HG02870 (cell line): ENCODE data around the gene GPR153.

Source experiments
- ATAC-seq: cut with Tn5 transposase; IDR thresholded peaks from one replicate; pipeline ENCODE4 v1.9.1; 2021; ENCODE audit warnings: mild to moderate bottlenecking, moderate library complexity; ENCODE audit not compliant: unreplicated experiment

The GPR153 gene

DNA sequence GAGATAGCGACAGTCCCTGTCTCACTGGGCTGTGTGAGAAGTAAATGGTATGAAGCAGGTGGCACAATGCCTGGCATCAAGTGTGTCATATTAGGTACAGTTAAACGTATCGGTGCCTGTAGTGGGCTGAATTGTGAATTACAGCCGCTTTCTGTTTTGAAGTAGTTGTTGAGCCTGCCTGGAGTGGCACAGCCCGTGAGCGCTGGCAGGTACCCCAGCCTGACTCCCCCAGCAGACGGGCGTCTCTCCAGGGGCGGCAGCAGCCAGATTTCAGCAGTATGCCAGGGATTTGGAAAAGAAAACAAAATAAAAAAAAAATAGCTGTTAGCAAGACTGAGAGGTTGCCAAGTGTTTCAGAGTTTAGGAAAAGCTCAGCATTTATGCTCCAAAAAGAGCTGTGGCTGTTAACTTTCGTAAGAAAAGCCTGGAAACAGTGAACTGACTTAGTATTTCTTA is 26.6 kb upstream of the GPR153 start:
- ATAC-seq = no peak

DNA sequence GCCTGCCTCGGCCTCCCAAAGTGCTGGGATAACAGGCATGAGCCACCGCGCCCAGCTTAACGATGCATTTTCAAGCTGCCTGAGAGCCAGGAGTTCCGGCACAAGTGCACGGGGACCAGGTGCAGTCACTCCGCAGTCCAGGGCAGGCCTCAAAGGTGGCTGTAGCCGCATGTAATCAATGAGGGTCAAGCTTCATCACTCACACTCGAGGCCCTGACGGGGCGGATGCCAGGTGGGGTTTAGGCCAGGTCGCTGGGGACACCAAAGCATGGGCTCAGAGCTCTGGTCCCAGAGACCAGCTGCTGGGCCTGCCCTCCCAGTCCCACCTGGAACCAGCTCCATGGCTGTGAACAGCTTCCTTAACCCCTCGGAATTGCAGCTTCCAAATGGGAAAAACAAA is 26.1 kb upstream of the GPR153 start:
- ATAC-seq = no peak

DNA sequence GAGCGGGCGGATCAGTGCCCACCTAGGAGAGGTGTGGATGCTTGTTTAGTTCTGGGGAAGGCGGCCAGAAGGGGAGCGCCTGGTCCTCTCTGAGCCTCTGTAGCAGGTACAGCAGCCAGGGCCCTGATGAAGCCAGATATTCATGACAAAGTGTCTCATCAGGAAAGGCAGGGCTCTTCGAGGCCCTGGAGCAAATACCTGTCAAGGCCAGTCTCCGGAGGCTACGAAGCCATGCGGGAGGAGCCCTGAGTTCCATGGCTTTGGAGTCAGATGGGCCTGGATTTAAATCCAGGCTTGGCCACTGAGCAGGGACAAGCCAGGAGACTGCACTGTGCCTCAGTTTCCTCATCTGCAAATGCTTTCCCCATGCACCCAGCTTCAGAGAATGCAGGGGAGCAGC is 25.4 kb upstream of the GPR153 start:
- no peak for ATAC-seq

- no peak for ATAC-seq
These were observed 24.4 kb upstream of the GPR153 start for GRCh38 chr1:6285336-6285735.

- ATAC-seq = no peak
These were observed 21.8 kb upstream of the GPR153 start for GRCh38 chr1:6282577-6283270.

DNA sequence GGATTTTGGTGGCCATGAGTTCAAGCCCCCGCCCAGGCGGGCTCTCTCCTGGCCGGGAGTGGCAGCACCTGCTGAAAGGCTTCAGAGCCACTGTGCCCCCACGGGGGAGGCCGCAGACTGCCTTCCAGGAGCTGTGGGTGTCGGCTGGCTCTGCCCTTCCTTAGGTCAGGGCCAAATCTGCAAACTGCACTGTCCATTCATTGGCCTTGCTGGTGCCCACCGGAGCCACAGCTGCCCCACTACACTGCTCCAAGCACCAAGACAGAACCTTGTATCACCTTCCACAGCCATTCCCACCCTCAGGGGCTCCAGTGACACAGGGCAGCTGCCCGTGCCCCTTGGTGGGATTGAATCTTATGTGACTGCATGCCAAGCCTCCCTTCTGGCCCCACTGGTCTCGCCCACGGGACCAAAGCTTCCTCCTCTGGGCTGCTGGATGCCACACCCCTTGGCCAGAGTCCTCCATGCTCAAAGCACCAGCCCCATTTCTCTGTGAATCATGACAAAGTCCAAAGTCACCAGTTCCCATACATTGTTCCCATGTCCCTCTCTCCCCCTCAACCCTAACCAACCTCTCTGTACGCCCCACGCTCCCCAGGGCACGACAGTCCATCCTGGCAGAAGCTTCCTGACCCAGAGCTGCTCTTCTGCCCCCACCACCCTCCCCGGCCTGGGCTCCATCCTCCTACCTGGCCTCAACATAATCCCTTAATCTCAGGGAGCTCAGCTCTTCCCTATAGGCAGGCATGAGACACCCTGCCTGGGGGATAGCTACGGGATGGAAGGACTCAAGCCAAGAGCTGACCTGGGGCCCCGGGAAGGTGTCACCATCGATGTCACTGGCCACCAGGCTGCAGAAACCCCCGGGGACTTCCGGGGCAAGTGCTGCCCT is 20.9 kb upstream of the GPR153 start:
- no peak for ATAC-seq

GRCh38 chr1:6280761-6281451 is 20.0 kb upstream of the GPR153 start:
- ATAC-seq = no peak

GRCh38 chr1:6279613-6280383 is 18.9 kb upstream of the GPR153 start:
- ATAC-seq = no peak

DNA sequence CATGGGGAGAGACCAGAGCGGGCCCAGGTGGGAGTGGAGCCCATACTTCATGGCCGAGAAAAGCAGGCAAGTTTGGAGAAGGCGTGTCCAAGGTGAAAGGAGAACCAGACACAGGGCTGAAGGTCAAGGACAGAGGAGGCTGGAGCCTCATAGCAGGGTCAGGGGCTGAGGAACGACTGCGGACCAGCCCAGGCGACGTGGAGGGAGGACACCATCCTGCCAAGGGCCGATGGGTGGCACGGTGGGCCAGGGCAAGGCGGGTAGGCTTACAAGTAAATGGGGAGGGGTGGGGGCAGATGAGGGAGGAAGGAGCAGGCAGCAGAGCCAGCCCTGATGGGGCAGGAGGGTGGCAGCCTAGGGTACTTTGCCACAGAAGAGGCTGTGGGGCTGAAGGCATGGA is 18.2 kb upstream of the GPR153 start:
- no peak for ATAC-seq

DNA sequence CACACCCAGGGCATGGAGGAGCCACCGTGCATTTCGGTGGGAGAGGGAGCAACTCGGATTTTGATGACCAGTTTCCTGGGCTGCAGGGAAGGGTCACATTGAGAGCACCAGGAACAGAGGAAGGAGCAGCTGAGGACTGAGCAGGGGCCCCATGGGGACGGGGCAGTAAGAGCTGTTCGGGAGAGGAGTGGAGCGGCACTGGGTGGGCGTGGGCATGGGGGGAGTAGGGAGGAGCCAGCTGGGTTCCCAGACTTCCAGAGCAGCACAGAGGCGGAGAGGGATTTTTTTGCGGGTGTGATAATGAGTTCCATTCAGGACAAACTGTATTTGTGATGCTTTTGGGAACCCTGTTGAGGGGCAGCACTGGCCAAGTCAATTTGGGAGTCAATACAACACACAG is 17.4 kb upstream of the GPR153 start:
- no peak for ATAC-seq

DNA sequence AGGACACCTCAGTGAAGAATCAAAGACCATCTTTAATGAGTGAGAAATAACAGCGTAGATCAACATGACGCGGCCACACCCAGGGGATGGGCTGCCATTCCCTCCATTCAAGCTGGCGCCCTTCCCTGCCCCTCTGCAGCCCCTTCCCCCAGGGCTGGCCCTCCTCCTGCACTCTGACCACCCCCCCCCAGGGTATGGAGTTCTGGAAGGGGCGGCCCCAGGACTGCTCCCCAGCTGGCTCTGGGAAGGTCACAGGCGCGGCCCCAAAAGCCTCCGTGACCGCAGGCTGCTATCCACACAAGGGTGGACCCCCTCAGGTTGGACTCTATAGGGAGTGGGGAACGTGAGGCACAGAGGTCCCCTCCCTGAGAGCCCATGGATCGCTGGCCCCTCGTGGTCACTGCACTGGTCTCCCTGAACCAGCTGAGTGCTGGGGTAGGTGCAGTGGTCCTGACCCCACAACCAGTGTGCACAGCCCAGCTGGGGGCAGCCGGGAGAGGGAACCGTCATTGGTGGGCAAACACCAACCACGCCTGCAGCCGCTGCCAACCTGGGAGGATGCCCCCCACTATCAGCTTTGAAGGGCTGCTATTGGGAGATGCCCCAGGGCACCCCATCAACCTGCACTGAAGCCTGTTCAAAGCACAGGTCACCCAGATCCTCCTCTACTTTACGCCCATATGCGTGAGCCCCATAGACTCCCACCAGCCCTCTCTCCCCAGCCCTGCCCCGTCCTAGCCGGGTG is 16.1 kb upstream of the GPR153 start:
- ATAC-seq = no peak

- no peak for ATAC-seq
These were observed 15.2 kb upstream of the GPR153 start for GRCh38 chr1:6275826-6276782.

- ATAC-seq = no peak
These were observed 13.8 kb upstream of the GPR153 start for GRCh38 chr1:6274622-6275139.

DNA sequence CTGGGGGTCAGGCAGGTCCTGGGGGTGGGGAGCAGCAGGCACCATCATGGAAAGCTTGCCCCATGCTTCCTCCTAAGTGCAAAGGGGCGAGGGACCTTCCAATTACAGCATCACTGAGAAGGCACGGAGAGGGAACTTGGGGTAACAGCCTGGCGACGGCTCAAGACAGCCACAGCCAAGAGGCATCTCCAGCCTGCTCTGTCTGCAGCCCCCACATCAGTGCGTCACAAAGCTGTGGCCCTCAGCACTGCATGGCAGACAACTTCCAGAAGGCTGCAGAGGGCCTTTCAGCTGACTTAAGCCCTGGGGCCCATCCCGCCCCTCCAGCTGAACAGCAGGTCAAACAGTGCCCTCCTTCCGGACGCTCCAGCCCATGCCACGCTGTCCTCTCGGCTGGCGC is 13.2 kb upstream of the GPR153 start:
- no peak for ATAC-seq

GRCh38 chr1:6273380-6273891 is 12.5 kb upstream of the GPR153 start:
- ATAC-seq = no peak

GRCh38 chr1:6272868-6273267 is 12.0 kb upstream of the GPR153 start:
- ATAC-seq = no peak

GRCh38 chr1:6272452-6272851 is 11.6 kb upstream of the GPR153 start:
- ATAC-seq = no peak

DNA sequence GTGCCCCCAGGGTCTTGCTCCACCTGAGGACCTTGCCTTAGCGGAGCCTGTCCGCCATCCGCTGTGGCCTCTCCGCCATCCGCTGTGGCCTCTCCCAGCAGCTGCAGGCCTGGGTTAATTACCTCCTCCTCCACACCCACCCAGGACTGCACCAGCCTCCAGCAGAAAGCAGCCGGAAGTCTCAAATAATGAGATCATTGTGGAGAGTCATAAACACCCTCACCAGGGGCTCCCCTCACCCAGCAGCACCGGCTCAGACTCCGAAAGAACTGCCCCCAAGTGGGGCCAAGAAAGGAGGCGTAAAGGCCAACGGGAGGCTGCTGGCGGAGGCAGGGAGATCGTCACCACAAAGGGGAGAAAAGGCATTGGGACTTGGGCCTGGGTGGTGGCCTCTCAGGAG is 10.7 kb upstream of the GPR153 start:
- no peak for ATAC-seq

DNA sequence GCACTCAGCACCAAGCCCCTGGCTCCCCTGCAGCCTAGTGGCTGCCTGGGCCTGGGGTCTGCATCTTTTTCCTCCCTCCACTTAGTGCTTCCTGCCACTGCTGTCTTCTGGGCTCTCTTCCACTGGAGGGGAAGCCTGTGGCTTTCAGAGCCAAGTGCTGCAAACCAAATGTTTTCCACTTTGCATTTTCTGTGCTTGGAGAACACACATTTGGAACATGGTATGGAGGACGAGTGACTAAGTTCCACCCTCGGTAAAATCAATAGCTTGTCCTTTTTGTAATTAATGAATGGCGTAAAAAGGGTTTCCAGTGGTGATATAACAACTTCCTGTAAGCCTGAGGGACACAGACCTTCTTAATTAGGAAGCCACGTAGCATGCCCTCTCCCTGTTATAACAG is 10.1 kb upstream of the GPR153 start:
- no peak for ATAC-seq
